ENCODE results near the gene AIP.
A peak's percentile ranks its signal among the peaks of the same experiment; 100 is the strongest.
"Not testable (repeated sequence)": the region's sequence is repeated elsewhere in the genome, so short reads cannot be mapped to it uniquely, and the experiment has no call there.

The AIP gene

DNA sequence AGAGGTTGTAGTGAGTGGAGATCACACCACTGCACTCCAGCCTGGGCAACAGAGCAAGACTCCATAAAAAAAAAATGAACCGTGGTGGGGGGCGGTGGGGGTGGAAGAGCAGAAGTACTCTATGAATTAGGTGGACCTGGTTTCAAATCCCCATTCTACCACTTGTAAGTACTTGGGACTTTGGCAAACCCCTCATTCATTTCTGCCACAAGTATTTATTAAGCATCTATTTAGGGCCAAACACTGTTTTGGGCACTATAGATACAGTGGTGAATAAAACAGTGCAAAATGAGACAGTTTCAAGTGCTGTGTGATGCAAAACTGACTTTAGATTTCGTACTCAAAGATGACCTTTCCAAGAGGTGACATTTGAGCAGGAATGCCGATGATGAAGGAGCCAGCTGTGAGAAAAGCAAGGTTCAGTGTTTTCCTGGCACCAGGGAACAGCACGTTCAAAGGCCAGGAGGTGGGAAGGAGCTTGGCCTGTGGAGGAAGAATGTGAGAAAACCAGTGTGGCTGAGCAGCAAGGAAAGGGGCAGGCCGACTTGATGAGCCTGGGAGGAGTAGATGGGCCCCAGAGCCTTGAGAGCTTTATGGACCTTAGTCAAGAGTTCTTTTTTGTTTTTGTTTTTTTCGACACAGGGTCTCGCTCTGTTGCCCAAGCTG is 12.4 kb upstream of the AIP start:
- peaks cover 6% of the 10 kb centered on the region for H3K4me1 ChIP-seq (ENCODE audit: control insufficient read depth, insufficient read depth, low read length, poor library complexity, severe bottlenecking)
- H3K4me3 ChIP-seq (ENCODE audit: extremely low read depth, insufficient read depth, low read length, poor library complexity, severe bottlenecking): no peak overlapping the region
- H3K9me3 ChIP-seq (ENCODE audit: control insufficient read depth, low read length): no peaks in the 10 kb centered on the region
- H3K36me3 ChIP-seq (ENCODE audit: control insufficient read depth, insufficient read depth, low read length): no peaks in the 10 kb centered on the region
- 80 to 90% methylated on average over 5 to 8 of the region's 8 CpGs for WGBS, 2 experiments (ENCODE audit: insufficient coverage in 2 of 2)
- no peak overlapping the region for H3K27ac ChIP-seq (ENCODE audit: low read depth, low read length, severe bottlenecking)

DNA sequence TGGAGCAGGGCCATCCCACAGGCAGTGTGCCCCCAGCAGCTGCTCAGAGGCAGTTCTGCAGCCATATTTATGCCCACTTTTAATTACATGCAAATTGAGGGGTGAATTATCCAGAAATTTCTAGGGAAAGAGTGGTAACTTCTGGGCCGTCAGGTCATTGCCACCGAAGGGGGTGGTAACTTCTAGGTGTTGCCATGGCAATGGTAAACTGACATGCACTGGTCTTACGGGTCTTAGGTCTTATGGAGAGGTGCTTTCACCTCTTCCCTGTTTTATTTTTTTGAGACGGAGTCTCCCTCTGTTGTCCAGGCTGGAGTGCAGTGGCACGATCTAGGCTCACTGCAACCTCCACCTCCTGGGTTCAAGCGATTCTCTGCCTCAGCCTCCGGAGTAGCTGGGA is 9.9 kb upstream of the AIP start:
- H3K4me3 ChIP-seq (ENCODE audit: extremely low read depth, insufficient read depth, low read length, poor library complexity, severe bottlenecking): no peak overlapping the region
- WGBS, 2 experiments (ENCODE audit: insufficient coverage in 2 of 2): 82 to 86% methylated on average over 6 to 7 of the region's 7 CpGs
- no peaks in the 10 kb centered on the region for H3K9me3 ChIP-seq (ENCODE audit: control insufficient read depth, low read length)
- no peaks in the 10 kb centered on the region for H3K36me3 ChIP-seq (ENCODE audit: control insufficient read depth, insufficient read depth, low read length)
- no peak overlapping the region for H3K27ac ChIP-seq (ENCODE audit: low read depth, low read length, severe bottlenecking)
- peaks cover 6% of the 10 kb centered on the region for H3K4me1 ChIP-seq (ENCODE audit: control insufficient read depth, insufficient read depth, low read length, poor library complexity, severe bottlenecking)

DNA sequence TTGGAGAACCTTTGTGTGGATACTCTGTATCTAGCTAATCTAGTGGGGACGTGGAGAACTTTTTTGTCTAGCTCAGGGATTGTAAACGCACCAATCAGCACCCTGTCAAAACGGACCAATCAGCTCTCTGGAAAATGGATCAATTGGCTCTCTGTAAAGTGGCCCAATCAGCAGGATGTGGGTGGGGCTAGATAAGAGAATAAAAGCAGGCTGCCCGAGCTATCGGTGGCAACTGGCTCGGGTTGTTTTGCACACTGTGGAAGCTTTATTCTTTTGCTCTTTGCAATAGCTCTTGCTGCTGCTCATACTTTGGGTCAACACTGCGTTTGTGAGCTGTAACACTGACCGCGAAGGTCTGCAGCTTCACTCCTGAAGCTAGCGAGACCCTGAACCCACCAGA is 6.1 kb upstream of the AIP start:
- not testable (repeated sequence) for H3K4me1 ChIP-seq (ENCODE audit: control insufficient read depth, insufficient read depth, low read length, poor library complexity, severe bottlenecking); H3K27ac ChIP-seq (ENCODE audit: low read depth, low read length, severe bottlenecking); H3K4me3 ChIP-seq (ENCODE audit: extremely low read depth, insufficient read depth, low read length, poor library complexity, severe bottlenecking); H3K9me3 ChIP-seq (ENCODE audit: control insufficient read depth, low read length); H3K36me3 ChIP-seq (ENCODE audit: control insufficient read depth, insufficient read depth, low read length)
- 95 to 96% methylated on average over 10 of the region's 10 CpGs for WGBS, 2 experiments (ENCODE audit: insufficient coverage in 2 of 2)

DNA sequence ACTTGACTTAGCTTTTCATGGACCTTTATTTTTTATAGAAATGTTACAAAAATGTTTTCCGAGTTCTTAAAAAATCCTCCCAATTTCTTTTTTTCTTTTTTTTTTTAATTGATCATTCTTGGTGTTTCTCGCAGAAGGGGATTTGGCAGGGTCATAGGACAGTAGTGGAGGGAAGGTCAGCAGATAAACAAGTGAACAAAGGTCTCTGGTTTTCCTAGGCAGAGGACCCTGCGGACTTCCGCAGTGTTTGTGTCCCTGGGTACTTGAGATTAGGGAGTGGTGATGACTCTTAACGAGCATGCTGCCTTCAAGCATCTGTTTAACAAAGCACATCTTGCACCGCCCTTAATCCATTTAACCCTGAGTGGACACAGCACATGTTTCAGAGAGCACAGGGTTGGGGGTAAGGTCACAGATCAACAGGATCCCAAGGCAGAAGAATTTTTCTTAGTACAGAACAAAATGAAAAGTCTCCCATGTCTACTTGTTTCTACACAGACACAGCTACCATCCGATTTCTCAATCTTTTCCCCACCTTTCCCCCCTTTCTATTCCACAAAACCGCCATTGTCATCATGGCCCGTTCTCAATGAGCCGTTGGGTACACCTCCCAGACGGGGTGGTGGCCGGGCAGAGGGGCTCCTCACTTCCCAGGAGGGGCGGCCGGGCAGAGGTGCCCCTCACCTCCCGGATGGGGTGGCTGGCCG is 5.3 kb upstream of the AIP start:
- H3K36me3 ChIP-seq (ENCODE audit: control insufficient read depth, insufficient read depth, low read length); H3K4me3 ChIP-seq (ENCODE audit: extremely low read depth, insufficient read depth, low read length, poor library complexity, severe bottlenecking); H3K9me3 ChIP-seq (ENCODE audit: control insufficient read depth, low read length); H3K27ac ChIP-seq (ENCODE audit: low read depth, low read length, severe bottlenecking); H3K4me1 ChIP-seq (ENCODE audit: control insufficient read depth, insufficient read depth, low read length, poor library complexity, severe bottlenecking): not testable (repeated sequence)
- WGBS, 2 experiments (ENCODE audit: insufficient coverage in 2 of 2): 94% methylated on average over 2 to 10 of the region's 16 CpGs

DNA sequence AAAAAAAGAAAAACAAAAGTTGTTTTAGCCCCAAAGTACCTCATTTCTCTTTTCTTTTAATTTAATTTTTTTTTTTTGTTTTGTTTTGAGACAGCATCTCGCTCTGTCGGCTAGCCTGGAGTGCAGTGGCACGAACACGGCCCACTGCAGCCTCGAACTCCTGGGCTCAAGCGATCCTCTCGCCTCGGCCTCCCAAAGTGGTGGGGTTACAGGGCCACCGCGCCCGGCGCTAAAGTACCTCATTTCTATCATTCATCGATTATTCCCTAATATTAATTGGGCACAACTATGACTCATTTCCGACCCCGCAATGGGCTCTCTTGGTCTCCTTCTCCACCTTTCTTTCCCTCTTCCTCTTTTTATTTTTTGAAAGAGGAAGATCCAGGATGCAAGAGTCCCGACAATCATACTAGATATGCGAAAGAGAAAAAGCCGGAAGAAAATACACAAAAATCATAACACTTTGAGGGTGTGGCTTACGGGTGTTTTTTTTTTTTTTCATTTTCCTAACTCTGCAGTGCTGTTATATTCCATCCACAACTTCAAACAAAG is 475 bp upstream of the AIP start:
- 86 to 91% methylated on average over 12 to 14 of the region's 19 CpGs for WGBS, 2 experiments (ENCODE audit: insufficient coverage in 2 of 2)
- Histone ChIP-seq H3K4me3 (ENCODE audit: extremely low read depth, insufficient read depth, low read length, poor library complexity, severe bottlenecking) (peak overlapping the region; percentile 46), H3K4me1 (ENCODE audit: control insufficient read depth, insufficient read depth, low read length, poor library complexity, severe bottlenecking) (no peaks in the 10 kb centered on the region), H3K36me3 (ENCODE audit: control insufficient read depth, insufficient read depth, low read length) (peaks cover 2% of the 10 kb centered on the region), H3K9me3 (ENCODE audit: control insufficient read depth, low read length) (peaks cover 6% of the 10 kb centered on the region), H3K27ac (ENCODE audit: low read depth, low read length, severe bottlenecking) (no peak overlapping the region)

DNA sequence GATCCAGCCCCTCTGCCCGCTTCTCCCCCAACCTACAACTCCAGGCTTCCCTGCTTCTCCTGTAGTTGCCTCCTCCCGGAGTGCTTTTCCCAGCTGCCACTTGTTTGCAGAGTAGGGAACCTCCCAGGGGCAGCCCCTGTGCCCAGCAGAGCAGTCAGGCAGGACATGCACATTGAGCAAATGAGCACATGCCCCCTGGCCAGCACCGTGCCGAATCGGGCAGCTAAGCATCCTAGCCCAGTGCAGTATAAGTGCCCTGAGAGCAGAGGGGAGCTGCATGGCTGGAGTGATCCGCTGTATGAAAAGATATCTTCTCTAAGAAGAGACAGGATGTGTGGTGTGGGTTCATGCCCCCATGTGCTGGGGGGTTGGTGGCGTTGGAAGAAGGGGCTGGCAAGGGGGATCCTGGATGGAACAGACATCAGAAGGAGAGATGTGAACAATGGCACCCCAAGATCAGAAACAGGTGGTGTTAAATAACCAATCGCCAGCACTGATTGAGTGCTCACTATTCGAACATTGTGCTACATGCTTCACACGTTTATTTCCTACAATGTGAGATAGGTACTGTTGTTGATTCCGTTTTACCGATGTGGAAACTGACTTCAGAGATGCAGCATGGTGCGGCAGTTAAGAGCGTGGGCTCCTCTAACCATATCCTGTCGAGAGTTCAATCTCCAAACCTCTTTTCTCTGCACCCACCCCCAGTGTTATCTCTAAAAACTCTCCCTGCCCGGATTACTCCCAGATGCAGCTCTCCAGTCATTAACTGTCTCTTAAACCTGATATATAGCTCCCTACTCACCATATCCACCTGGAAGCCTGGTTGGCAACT is 1.2 kb downstream of the AIP start:
- whole genome bisulfite sequencing, 2 experiments (ENCODE audit: insufficient coverage in 2 of 2): 94 to 98% methylated on average over 16 of the region's 16 CpGs
- Histone ChIP-seq H3K9me3 (ENCODE audit: control insufficient read depth, low read length) (peaks cover 6% of the 10 kb centered on the region), H3K36me3 (ENCODE audit: control insufficient read depth, insufficient read depth, low read length) (peaks cover 15% of the 10 kb centered on the region), H3K4me1 (ENCODE audit: control insufficient read depth, insufficient read depth, low read length, poor library complexity, severe bottlenecking) (no peaks in the 10 kb centered on the region), H3K27ac (ENCODE audit: low read depth, low read length, severe bottlenecking) (no peak overlapping the region), H3K4me3 (ENCODE audit: extremely low read depth, insufficient read depth, low read length, poor library complexity, severe bottlenecking) (peak overlapping the region; percentile 46)

DNA sequence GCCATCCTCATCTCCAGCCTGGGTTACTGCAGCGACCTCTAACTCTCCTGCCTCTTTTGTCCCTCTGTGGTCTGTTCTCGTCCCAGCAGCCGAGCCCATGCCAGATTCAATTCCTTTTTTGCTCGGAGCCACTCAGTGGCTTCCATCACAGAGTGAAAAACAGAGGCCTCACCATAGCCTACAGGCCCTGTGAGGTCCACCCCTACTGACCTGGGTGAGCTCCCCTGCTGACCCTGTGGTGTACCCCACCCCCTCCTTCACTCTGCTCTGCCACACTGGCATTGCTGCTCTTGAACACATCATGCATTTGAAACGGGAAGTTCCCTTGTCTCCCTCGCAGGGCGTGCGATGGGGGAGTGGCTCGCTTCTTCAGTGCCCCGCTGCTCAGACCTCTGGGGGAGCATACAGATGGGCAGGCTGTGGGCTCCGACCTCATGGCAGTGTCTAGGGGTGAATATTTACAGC is 2.1 kb downstream of the AIP start:
- H3K36me3 ChIP-seq (ENCODE audit: control insufficient read depth, insufficient read depth, low read length): peaks cover 23% of the 10 kb centered on the region
- no peaks in the 10 kb centered on the region for H3K4me1 ChIP-seq (ENCODE audit: control insufficient read depth, insufficient read depth, low read length, poor library complexity, severe bottlenecking)
- WGBS, 2 experiments (ENCODE audit: insufficient coverage in 2 of 2): 94% methylated on average over 10 to 11 of the region's 11 CpGs
- H3K4me3 ChIP-seq (ENCODE audit: extremely low read depth, insufficient read depth, low read length, poor library complexity, severe bottlenecking): no peak overlapping the region
- H3K9me3 ChIP-seq (ENCODE audit: control insufficient read depth, low read length): peaks cover 6% of the 10 kb centered on the region
- H3K27ac ChIP-seq (ENCODE audit: low read depth, low read length, severe bottlenecking): no peak overlapping the region

DNA sequence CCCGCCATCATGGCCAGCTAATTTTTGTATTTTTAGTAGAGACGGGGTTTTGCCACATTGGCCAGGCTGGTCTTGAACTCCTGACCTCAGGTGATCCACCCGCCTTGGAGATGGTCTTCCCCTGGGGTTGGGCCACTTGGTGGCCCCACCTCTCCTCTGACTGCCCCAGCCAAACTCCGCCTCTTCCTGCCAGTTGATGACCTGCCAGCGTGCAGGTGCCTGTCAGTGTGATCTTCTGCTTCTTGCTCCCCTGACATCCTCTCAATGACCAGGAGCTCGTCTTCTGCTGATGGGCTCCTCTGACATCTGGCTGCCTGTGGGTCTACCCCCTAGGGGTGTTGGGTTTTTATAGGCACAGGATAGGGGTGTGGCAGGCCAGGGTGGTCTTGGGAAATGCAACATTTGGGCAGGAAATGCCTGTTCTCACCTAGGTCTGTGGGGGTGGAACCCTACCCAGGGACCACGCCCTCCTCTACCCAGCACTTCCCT is 3.1 kb downstream of the AIP start:
- H3K27ac ChIP-seq (ENCODE audit: low read depth, low read length, severe bottlenecking); H3K4me3 ChIP-seq (ENCODE audit: extremely low read depth, insufficient read depth, low read length, poor library complexity, severe bottlenecking); H3K4me1 ChIP-seq (ENCODE audit: control insufficient read depth, insufficient read depth, low read length, poor library complexity, severe bottlenecking); H3K9me3 ChIP-seq (ENCODE audit: control insufficient read depth, low read length): not testable (repeated sequence)
- 91 to 93% methylated on average over 4 to 7 of the region's 7 CpGs for WGBS, 2 experiments (ENCODE audit: insufficient coverage in 2 of 2)
- peaks cover 34% of the 10 kb centered on the region for H3K36me3 ChIP-seq (ENCODE audit: control insufficient read depth, insufficient read depth, low read length)

DNA sequence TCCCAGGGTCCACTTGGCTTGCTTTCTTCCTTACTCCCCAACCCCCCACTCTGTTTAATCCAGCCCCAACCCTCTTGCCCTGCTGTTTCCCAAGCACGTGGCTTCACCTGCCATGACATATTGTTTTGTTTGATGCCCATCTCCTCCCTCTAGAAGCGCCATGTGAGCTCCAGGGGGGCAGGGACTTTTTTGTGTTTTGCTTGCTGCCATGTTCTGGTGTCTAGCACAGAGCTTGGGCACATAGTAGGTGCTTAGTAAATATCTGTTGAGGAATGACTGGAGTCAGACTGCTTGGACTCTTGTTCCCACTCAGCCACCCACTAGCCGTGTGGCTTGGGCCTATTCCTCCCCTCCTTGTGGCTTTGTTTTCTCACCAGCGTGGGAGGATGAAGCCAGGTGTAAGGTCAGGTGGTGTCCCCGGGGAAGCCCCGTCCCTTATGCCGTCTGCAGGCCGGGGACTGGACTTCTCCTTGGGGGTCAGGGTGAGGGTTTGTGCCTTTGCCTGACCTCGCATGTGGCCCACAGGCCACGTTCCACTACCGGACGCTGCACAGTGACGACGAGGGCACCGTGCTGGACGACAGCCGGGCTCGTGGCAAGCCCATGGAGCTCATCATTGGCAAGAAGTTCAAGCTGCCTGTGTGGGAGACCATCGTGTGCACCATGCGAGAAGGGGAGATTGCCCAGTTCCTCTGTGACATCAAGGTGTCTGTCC is 3.8 kb downstream of the AIP start:
- Histone ChIP-seq H3K4me1 (ENCODE audit: control insufficient read depth, insufficient read depth, low read length, poor library complexity, severe bottlenecking) (no peaks in the 10 kb centered on the region), H3K27ac (ENCODE audit: low read depth, low read length, severe bottlenecking) (no peak overlapping the region), H3K9me3 (ENCODE audit: control insufficient read depth, low read length) (peaks cover 6% of the 10 kb centered on the region), H3K4me3 (ENCODE audit: extremely low read depth, insufficient read depth, low read length, poor library complexity, severe bottlenecking) (no peak overlapping the region), H3K36me3 (ENCODE audit: control insufficient read depth, insufficient read depth, low read length) (peaks cover 35% of the 10 kb centered on the region)
- WGBS, 2 experiments (ENCODE audit: insufficient coverage in 2 of 2): 95 to 97% methylated on average over 13 to 16 of the region's 20 CpGs

Measured in mesodermal cell (in vitro differentiated cells).